ENCODE data around the gene FAS. TPM values are rescaled to one million over a fixed set of nuclear protein-coding genes. Genes with fewer than 3 reads are reported as not detected.

Gene FAS
- total RNA-seq, 2 experiments from 2014 or later = 7.7 to 19.2 TPM

DNA sequence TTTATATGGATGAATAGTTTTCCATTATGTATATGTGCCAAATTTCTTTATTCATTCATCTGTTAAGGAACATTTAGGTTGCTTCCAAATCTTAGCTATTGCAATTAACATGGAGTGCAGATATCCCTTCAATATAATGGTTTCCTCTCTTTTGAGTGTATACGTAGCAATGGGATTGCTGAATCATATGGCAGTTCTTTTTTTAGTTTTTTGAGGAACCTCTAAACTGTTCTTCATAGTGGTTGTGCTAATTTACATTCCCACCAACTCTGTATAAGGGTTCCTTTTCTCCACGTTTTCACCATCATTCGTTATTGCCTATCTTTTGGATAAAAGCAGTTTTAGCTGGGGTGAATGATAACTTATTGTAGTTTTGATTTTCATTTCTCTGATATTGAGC lies 46.5 kb downstream of the FAS start:
- intact Hi-C loops (cut with micrococcal nuclease; ENCODE audit: unreplicated experiment) = no loop called here
- Histone ChIP-seq H3K4me3 (ENCODE audit: low read depth, low read length, poor library complexity, severe bottlenecking) (no peak overlapping the region), H4K20me1 (ENCODE audit: insufficient read depth, low read length) (no peaks in the 10 kb centered on the region), H3K4me1 (ENCODE audit: insufficient read depth, low read length, poor library complexity, severe bottlenecking) (no peaks in the 10 kb centered on the region), H3K4me2 (ENCODE audit: low read length) (no peak overlapping the region), H3K27ac (ENCODE audit: low read depth, low read length, poor library complexity, severe bottlenecking) (no peak overlapping the region), H3K9me3 (ENCODE audit: low read length) (no peaks in the 10 kb centered on the region), H3K36me3 (ENCODE audit: insufficient read depth, low read length) (no peaks in the 10 kb centered on the region), H3K9me2 (ENCODE audit: insufficient read depth, low read length) (no peaks in the 10 kb centered on the region), H2AFZ (ENCODE audit: low read length) (no peak overlapping the region), H3K79me2 (ENCODE audit: insufficient read depth, low read depth, low read length) (no peaks in the 10 kb centered on the region)
- ChIA-PET CTCF (ENCODE audit: unreplicated experiment) (no interaction called here), POLR2A (interaction anchor here (0.6 to 0.8 kb wide), 4 partner anchors 32 to 659 kb away, joined by 3 read pairs; no protein-coding TSS in a partner anchor)
- DNase-seq (ENCODE audit: low spot score) = no peak
- no TSS peak for BruUV-seq (replicated peaks)
- TF ChIP-seq EZH2phosphoT487 (IDR thresholded peaks at IDR 0.05; ENCODE audit: borderline replicate concordance, low read depth, low read length) = no peak
- TF ChIP-seq, protein P1, sequence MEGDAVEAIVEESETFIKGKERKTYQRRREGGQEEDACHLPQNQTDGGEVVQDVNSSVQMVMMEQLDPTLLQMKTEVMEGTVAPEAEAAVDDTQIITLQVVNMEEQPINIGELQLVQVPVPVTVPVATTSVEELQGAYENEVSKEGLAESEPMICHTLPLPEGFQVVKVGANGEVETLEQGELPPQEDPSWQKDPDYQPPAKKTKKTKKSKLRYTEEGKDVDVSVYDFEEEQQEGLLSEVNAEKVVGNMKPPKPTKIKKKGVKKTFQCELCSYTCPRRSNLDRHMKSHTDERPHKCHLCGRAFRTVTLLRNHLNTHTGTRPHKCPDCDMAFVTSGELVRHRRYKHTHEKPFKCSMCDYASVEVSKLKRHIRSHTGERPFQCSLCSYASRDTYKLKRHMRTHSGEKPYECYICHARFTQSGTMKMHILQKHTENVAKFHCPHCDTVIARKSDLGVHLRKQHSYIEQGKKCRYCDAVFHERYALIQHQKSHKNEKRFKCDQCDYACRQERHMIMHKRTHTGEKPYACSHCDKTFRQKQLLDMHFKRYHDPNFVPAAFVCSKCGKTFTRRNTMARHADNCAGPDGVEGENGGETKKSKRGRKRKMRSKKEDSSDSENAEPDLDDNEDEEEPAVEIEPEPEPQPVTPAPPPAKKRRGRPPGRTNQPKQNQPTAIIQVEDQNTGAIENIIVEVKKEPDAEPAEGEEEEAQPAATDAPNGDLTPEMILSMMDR (conservative IDR thresholded peaks at IDR 0.05; ENCODE audit: low read length) = no peak

DNA sequence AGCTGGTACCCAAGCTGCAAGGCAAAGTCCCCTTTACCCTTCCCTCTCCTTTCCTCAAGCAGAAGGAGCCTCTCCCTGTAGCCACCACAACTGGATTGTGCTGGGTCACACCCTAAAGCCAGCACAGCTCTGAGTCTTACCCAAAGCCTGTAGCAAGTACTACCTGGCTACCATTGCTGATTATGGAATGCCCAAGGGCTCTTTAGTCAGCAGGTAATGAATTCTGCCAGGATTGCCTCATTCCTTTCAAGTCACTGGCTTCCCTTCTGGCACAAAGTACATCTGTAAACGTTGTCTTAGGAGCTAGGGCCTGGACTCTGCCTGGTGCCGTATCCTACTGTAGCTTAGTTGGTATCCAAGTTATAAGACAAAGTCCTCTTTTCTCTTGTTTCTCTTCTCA lies 52.0 kb downstream of the FAS start:
- Histone ChIP-seq H3K4me2 (ENCODE audit: low read length) (no peak overlapping the region), H2AFZ (ENCODE audit: low read length) (no peak overlapping the region), H3K9me2 (ENCODE audit: insufficient read depth, low read length) (no peaks in the 10 kb centered on the region), H3K4me3 (ENCODE audit: low read depth, low read length, poor library complexity, severe bottlenecking) (no peak overlapping the region), H4K20me1 (ENCODE audit: insufficient read depth, low read length) (no peaks in the 10 kb centered on the region), H3K4me1 (ENCODE audit: insufficient read depth, low read length, poor library complexity, severe bottlenecking) (no peaks in the 10 kb centered on the region), H3K27ac (ENCODE audit: low read depth, low read length, poor library complexity, severe bottlenecking) (no peak overlapping the region), H3K9me3 (ENCODE audit: low read length) (no peaks in the 10 kb centered on the region), H3K79me2 (ENCODE audit: insufficient read depth, low read depth, low read length) (no peaks in the 10 kb centered on the region), H3K36me3 (ENCODE audit: insufficient read depth, low read length) (no peaks in the 10 kb centered on the region)
- ChIA-PET CTCF (ENCODE audit: unreplicated experiment) (no interaction called here), POLR2A (no interaction called here)
- no peak for TF ChIP-seq EZH2phosphoT487 (IDR thresholded peaks at IDR 0.05; ENCODE audit: borderline replicate concordance, low read depth, low read length)
- TF ChIP-seq, protein P1 (conservative IDR thresholded peaks at IDR 0.05; ENCODE audit: low read length) = no peak
- intact Hi-C loops (cut with micrococcal nuclease; ENCODE audit: unreplicated experiment) = no loop called here
- BruUV-seq (replicated peaks) = no TSS peak
- DNase-seq (ENCODE audit: low spot score) = no peak

DNA sequence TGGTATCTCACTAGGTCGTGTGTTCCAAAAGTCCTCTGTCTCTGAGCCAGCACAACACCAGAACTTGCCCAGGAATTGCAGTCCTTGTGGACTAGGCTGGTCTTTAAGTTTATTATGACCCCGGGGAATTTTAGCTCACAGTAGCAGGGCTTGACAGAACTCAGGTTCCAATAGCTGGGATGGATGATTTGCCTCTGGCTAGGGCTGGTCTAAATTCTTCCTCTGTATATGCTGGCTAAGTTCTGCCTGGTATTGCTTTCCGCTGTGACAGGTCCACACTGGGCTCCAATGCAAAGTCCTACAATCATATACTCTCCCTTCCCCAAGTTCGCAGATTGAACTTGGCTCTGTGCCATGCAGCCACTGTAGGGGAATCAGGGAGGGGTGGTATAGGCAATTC lies 52.5 kb downstream of the FAS start:
- POLR2A ChIA-PET = no interaction called here
- DNase-seq (ENCODE audit: low spot score) = no peak
- H3K9me2 ChIP-seq (ENCODE audit: insufficient read depth, low read length) = no peaks in the 10 kb centered on the region
- no peaks in the 10 kb centered on the region for H4K20me1 ChIP-seq (ENCODE audit: insufficient read depth, low read length)
- CTCF ChIA-PET (ENCODE audit: unreplicated experiment) = no interaction called here
- H3K4me3 ChIP-seq (ENCODE audit: low read depth, low read length, poor library complexity, severe bottlenecking) = no peak overlapping the region
- intact Hi-C loops (cut with micrococcal nuclease; ENCODE audit: unreplicated experiment) = no loop called here
- no peaks in the 10 kb centered on the region for H3K9me3 ChIP-seq (ENCODE audit: low read length)
- H3K4me2 ChIP-seq (ENCODE audit: low read length) = no peak overlapping the region
- no TSS peak for BruUV-seq (replicated peaks)
- no peak for TF ChIP-seq EZH2phosphoT487 (IDR thresholded peaks at IDR 0.05; ENCODE audit: borderline replicate concordance, low read depth, low read length)
- TF ChIP-seq, protein P1 (conservative IDR thresholded peaks at IDR 0.05; ENCODE audit: low read length) = no peak
- no peaks in the 10 kb centered on the region for H3K4me1 ChIP-seq (ENCODE audit: insufficient read depth, low read length, poor library complexity, severe bottlenecking)
- H3K79me2 ChIP-seq (ENCODE audit: insufficient read depth, low read depth, low read length) = no peaks in the 10 kb centered on the region
- no peak overlapping the region for H3K27ac ChIP-seq (ENCODE audit: low read depth, low read length, poor library complexity, severe bottlenecking)
- H2AFZ ChIP-seq (ENCODE audit: low read length) = no peak overlapping the region
- no peaks in the 10 kb centered on the region for H3K36me3 ChIP-seq (ENCODE audit: insufficient read depth, low read length)
